ENCODE data around the gene EIF3I.

Gene EIF3I

DNA sequence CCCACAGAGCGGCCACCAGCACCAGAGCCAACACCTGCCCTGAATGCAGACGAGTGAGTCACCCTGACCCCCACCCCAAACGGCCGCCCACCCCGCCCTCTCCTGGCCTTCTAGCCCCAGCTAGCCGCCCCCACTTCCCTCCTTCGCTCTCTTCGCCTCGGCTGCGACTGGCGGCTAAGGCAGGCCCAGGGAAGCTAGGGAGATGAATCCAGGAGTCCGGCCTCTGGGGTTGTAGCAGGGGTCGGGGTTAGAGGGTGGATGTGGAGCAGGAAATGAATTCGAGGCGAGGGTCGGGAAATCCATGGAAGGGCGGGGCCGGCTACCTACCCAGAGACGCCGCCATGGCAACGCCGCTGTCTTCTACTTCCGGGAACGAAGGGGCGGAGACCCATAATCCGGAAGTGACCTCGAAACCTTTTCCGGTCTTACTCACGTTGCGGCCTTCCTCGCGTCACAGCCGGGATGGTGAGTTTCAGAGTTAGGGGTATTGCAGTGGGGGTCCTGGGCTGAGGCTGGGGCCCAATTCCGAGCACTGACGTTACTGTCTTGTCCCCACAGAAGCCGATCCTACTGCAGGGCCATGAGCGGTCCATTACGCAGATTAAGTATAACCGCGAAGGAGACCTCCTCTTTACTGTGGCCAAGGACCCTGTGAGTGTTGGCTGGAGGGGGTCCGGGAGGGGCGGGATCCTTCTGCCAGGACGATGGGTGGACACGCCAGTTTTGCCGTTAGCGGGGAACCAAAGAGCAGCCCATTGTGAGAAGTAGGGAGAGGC lies at the start of gene EIF3I, which contains the start of gene TMEM234:
TSS of gene EIF3I (plus strand) at position 428 of the 776 bp plus-strand sequence. CDS start at position 463, 35 bp downstream.
TSS of gene TMEM234 (minus strand) at position 374 of the 776 bp plus-strand sequence. CDS start at position 343, 31 bp downstream.
- FAIRE-seq = peak; percentile 57

DNA sequence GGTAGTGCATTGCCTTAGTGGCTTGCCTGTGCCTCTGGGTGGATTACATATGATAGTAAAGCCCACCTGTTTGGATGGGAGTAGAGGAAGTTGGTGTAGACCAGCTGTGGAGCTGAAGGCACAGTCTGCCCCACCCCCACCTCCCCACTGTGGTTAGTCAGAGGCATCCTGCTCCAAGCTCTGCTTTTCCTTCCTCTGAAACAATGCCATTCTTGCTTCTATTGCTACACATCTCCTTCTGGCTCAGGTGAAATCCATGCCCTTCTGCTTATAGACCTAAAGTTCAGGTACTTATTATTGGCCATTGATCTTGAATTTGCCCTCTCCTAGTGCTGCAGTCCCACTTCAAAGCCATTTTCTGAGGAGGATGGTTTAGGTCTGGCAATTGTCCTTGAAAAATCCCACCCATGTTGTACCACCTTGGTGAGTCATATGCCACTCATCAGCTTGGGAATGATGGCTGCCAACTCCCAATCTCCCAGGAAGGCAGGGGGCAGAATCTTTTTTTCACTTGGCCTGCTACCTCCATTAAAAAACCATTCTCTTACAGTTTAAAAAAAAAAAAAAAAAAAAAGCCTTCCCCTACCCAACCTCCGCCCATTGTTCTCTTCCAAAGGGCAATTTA lies 49.5 kb upstream of the EIF3I start:
- no peak for FAIRE-seq

DNA sequence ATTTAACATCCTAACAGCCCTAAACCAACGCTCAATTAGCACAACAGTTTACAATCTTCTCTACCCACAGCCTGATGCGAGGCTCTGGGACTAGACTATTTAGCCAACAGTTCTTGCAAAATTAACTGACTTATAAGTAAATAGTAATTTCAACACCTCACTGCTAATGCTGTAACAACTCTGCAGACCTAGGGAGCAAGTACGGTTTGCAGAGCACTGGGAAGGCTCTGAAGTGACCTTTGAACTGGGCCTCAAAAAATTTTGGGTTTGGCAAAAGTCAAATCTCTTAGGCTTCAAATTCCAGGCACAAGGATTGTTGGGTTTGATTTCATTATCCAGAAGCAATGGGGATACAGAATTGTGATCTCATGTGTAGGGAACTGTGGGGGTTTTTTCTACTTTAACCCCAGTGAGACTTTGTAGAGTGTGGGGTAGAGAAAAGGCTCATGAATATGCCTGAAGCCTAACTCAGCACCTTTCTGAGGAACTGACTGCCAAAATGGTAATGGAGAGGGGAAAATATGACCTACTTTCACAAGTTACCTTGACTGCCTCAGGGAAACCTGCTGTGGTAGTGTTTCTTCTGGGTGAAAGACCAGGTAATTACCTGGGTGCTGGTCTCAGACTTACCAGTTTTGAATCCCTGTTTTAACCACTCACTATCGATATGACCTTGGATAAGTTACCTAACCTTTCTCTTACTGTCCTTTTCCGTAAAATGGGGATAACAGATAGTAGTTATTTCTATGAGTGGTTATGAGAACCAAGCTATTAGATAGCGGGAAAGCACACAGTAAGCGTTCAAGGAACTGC lies 43.6 kb upstream of the EIF3I start:
- FAIRE-seq = no peak

DNA sequence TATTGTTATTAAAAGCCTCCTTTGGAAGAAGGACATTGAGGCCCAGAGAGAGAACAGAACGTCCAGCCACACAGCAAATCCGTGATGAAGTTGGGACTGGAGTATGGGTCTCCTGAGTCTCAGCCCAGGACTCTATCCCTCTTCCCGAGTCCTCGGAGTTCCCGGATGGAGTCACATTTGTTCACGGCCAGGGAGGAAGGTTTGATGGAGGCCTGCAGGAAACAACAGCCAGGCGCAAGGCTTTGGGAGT lies 43.1 kb upstream of the EIF3I start:
- no peak for FAIRE-seq

DNA sequence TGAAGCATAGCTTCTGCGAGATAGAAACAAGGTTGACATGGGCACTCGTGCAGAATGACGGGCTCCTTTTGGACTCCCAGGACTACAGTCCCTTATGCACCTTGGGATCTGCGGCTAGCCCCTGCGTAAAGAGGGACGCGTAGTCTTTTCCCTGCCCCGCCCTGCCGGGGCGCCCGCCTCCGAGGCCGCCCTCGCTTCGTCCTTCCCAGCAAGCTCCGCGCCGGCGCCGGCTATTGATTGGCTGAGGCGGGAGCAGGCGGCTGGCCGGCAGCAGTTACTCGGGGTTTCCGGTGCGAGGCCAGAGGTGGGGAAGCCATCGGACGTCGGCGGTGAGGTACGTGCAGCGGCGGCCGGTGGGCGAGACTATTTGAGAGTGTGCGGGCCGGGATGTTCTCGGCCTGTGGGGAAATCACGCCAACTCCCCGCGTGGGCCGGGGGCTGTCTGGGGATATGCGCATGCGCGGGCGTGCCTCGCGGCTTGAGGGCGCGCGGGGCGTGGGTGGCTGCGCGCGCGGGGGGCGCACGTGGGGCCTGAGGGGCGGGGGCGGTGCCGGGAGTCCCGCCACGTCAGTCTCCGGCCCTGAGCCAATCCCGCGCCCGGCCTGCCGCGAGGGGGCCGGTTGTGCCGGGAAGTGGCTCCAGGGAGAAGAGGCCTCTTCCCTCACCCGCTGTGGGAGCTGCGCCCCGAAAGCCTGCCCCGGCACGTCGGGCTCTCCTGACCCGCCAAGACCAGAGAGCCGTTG lies 42.6 kb upstream of the EIF3I start, which contains the start of gene TXLNA:
TSS of gene TXLNA (plus strand) at position 233 of the 743 bp plus-strand sequence. CDS start 671 bp downstream, outside the sequence.
- peak; percentile 65 for FAIRE-seq

DNA sequence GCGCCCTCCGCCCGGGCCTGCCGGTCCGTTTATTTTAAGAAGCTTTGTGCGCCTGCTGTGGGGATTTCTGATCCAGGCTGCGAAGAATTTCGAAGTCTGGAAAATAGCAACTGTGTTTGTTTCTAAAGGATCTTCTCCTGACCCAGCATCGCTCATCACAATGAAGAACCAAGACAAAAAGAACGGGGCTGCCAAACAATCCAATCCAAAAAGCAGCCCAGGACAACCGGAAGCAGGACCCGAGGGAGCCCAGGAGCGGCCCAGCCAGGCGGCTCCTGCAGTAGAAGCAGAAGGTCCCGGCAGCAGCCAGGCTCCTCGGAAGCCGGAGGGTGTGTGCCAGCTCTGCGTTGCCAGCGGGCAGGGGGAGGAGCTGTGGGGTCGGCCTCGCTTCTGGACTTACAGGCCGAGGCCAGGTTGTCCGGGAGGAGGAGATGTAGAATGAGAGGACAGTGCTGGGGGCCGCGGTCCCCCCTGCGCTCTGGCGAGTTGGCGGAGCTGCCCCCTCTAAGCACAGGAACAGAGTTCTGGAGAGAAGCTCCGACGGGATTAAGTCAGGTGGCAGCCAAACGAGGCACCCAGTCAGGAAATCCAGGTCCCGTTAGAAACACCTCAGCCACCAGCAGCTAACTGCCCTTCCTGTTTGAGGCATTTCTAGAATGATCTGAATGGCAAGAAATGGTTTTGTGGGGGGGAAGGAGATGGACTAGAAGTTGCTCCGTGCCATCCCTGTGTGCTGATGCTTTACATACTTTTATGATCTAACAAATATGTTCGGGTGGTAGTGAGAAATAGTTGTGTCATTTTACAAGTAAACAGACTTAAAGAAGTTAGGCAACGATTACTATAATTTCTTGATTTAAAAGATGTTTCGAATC lies 41.8 kb upstream of the EIF3I start:
- no peak for FAIRE-seq

DNA sequence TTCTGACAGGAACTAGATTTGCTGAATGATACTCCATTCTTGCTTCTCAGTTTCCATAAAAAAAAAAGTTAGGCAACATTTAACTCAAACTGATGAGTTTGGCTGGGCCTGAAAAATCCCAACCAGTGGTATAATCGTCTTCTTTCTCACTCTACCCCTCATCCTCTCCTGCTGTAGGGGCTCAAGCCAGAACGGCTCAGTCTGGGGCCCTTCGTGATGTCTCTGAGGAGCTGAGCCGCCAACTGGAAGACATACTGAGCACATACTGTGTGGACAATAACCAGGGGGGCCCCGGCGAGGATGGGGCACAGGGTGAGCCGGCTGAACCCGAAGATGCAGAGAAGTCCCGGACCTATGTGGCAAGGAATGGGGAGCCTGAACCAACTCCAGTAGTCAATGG lies 41.1 kb upstream of the EIF3I start:
- no peak for FAIRE-seq

DNA sequence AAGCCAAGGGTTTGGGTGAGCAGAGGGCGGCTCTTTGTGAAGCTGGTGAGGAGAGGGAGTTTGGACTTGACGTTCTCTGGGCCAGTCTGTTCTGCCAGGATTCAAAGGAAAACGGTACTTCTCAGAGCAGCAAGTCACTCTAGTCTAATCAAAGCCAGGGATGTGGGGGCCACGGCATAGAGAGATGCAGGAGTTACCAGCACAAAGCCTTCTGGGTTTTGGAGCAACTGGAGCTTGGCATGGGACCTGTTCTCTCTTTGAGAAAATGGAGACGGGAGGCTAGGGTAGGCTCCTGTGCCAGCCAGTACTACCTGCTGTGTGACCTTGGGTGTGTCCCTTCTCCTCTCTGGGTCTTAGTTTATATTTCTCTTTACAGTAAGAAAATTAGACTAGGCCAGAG lies 40.6 kb upstream of the EIF3I start:
- FAIRE-seq = no peak

DNA sequence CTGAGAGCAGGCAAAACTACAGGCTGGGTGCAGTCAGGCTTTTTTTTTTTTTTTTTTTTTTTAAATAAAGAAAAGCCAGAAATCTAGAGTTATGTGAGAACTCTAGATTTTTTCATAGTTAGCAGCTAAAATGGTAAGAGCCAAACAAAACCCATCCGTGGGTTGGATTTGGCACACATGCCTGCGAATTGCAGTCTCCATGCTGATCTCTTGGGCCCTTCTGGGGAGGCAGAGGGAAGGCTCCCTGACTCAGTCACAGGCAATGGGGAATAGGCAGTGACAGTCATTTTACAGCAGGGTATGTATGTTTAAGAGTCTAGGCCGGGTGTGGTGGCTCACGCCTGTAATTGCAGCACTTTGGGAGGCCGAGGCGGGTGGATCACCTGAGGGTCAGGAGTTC lies 40.1 kb upstream of the EIF3I start:
- no peak for FAIRE-seq

DNA sequence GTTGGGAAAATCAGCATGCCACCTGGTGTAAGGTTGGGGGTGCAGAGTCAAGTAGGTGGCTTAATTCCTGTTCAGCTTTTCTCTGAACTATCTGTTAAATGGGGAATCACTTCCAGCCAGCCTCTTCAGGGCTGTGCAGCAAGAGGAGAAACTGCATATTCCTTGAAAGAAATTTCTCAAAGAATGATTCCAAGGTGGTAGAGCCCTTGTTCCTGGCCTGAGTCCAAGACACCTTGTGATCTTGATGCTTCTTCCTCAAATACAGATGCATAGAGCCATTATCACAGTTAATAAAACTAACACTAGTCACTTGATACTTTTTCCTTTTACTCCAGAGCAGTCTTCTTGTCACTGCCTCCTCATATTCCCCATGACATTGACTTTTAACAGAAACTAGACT lies 37.6 kb upstream of the EIF3I start:
- FAIRE-seq = no peak

DNA sequence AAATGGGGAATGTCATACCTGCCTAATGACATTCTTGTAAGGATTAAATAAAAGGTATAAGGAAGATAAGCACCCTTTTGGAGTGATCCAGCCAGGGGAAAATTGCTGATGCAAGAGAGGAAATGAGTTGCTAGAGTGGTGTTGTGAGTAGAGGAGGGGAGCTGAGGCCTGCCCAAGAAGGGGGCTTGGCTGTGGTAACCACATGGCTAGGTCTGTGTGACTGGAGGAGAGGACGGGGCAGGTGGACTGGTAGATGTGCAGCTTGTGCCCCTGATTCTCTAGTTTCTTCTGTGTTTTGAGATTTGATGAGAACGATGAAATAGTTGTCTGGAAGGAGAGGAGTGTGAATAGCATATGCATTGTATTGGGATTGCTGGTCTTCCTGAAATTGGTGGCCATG lies 36.1 kb upstream of the EIF3I start:
- no peak for FAIRE-seq

DNA sequence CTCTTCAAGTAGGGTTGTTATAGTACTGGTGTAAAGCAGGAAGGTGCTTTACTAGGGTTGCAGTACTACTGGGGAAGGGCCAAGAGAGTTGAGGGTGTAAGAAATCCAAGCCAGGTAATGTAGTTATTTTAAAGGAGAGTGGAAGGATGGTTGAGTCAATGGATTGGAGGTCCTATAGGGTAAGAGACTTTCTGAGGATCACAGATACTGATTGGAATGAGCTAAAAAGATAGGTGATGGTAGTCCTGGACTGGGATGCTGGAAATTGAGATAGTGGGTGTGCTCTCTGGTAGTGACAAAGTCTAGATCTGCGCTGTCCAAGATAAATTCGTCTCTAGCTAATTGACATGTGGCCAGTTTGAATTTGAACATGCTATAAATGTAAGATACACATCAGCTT lies 35.7 kb upstream of the EIF3I start:
- no peak for FAIRE-seq

DNA sequence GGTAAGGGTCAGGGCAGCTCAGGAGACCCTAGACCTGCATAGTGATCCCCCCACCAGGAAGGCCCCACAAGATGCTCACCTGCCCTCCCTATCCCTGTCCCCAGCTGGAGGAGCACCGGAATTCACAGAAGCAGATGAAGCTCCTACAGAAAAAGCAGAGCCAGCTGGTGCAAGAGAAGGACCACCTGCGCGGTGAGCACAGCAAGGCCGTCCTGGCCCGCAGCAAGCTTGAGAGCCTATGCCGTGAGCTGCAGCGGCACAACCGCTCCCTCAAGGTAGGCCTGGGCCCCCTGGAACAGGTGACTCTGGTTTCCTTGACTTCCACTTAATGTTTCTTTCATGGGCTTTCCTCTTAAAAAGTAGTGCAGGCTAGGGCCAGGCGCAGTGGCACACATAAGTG lies 34.4 kb upstream of the EIF3I start:
- no peak for FAIRE-seq

DNA sequence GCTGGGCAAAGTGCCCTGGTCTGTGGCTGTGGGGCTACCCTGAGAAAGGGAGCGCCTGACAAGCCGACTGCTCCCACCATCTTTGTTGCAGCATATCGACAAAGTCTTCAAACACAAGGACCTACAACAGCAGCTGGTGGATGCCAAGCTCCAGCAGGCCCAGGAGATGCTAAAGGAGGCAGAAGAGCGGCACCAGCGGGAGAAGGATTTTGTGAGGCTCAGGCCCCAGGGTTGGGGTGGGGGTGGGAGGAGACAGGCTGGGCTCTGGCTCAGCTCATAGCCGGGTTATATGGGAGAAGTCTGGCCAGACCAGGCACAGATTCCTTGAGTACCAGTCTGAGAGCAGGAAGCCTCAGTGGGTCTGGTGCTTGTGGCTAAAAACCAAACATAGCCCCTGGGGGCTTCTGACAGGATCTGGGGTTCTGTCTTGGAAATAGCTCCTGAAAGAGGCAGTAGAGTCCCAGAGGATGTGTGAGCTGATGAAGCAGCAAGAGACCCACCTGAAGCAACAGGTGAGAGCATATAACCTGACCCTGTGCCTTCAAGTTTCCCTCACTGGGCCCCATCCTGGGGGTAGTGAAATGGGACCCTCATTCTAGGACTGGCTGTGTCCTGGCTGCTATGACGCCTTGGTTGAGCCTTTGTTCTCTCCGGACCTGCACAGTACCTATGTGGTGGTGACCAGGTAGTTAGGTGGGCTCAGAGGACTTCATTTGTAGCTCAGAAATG lies 29.8 kb upstream of the EIF3I start:
- no peak for FAIRE-seq

DNA sequence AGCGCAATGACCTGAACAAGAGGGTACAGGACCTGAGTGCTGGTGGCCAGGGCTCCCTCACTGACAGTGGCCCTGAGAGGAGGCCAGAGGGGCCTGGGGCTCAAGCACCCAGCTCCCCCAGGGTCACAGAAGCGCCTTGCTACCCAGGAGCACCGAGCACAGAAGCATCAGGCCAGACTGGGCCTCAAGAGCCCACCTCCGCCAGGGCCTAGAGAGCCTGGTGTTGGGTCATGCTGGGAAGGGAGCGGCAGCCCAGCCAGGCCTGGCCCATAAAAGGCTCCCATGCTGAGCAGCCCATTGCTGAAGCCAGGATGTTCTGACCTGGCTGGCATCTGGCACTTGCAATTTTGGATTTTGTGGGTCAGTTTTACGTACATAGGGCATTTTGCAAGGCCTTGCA lies 27.2 kb upstream of the EIF3I start:
- no peak for FAIRE-seq

DNA sequence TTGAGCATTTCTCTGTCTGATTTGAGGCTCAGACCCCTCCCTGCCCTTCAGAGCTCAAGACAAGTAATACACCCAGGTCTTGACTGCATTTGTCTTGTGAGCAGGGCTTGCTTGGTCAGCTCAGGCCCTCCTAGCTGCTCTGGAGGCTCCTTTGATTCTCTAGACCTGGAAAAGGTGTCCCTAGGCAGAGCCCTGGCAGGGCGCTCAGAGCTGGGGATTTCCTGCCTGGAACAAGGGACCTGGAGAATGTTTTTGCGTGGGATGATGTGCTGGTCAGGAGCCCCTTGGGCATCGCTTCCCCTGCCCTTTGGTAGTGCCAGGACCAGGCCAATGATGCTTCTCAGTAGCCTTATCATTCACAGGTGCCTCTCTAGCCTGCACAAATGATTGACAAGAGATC lies 26.7 kb upstream of the EIF3I start:
- FAIRE-seq = no peak

DNA sequence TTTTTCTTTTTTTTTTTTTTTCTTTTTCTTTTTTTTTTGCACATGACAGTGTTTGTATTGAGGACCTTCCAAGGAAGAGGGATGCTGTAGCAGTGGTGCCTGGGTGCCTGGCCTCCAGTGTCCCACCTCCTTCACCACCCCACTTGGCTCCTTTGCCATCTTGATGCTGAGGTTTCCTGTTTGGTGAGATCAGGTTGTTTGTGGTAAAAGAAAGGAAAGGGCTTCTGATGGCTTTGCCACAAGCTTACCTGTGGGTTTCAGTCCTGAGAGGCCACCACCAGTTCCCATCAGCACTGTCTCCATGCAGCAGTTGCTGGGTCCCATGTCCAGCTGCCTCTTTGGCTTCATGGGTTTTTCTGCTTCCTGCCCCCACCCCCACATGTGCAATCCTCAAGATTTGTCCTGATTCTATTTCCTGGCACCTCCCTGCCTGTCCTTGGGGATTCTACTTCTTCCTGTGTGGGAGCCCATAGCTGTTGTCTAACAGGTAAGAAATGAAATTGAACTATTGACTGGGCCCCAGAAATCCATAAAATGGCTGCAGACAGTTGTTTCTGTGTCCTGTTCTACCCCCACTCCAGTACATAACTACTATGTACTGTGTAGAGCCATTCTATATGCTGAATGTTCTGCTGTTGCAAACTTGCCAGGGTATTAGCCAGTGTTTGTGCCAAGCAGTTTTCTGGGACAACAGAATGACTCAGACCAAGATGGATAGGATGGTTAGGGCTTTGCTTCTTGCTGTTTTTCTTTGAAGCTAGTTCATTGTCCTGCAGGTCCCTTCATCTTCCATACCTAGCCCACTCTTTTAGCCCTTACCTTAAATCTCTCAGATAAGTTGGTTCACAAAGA lies 26.0 kb upstream of the EIF3I start:
- FAIRE-seq = no peak

DNA sequence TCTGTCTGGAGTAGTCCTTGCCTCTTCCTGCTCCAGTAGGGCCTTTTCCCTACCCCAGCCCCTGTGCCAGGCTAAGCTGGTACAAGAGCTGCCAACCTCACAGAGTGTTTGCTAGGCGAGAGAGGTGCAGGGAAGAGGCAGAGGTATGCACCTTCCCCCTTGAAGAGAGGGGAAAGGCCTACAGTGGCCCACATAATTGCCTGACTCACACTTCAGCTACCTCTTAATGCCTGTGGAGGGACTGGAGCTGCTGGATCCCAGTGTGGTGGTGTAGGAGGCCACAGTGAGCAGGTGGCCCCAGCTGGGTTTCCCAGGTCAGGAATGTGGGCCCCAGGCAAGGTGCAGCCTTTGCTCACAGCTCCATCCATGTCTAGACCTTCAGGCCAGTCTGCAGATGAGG lies 25.1 kb upstream of the EIF3I start:
- no peak for FAIRE-seq

DNA sequence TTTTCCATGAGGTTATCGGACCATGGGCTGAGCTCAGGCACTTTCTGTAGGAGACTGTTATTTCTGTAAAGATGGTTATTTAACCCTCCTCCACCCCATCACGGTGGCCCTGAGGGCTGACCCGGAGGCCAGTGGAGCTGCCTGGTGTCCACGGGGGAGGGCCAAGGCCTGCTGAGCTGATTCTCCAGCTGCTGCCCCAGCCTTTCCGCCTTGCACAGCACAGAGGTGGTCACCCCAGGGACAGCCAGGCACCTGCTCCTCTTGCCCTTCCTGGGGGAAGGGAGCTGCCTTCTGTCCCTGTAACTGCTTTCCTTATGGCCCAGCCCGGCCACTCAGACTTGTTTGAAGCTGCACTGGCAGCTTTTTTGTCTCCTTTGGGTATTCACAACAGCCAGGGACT lies 24.4 kb upstream of the EIF3I start:
- no peak for FAIRE-seq

All from G401.6 (cell line).